Measurements from ENCODE around the gene PRAC2.

The PRAC2 gene

DNA sequence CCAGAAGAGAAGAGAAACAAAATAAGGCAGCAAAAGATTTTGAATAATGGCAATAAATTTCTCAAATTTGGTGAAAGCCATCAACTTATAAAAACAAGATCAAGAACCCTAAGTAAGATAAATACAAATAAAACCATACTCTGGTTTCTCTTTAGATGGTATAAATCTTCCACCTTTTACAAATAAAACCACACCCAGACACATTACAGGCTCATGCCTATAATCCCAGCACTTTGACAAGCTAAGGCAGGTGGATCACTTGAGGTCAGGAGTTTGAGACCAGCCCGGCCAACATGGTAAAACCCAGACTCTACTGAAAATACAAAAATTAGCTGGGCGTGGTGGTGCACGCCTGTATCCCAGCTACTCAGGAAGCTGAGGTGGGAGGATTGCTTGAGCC is 50.3 kb downstream of the PRAC2 start:
- TF ChIP-seq, protein P1, sequence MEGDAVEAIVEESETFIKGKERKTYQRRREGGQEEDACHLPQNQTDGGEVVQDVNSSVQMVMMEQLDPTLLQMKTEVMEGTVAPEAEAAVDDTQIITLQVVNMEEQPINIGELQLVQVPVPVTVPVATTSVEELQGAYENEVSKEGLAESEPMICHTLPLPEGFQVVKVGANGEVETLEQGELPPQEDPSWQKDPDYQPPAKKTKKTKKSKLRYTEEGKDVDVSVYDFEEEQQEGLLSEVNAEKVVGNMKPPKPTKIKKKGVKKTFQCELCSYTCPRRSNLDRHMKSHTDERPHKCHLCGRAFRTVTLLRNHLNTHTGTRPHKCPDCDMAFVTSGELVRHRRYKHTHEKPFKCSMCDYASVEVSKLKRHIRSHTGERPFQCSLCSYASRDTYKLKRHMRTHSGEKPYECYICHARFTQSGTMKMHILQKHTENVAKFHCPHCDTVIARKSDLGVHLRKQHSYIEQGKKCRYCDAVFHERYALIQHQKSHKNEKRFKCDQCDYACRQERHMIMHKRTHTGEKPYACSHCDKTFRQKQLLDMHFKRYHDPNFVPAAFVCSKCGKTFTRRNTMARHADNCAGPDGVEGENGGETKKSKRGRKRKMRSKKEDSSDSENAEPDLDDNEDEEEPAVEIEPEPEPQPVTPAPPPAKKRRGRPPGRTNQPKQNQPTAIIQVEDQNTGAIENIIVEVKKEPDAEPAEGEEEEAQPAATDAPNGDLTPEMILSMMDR (IDR thresholded peaks at IDR 0.05; ENCODE audit: control insufficient read depth, insufficient read depth, low read depth, low read length, missing control alignments), result no peak
- no peak for DNase-seq (ENCODE audit: low read depth)
- no peak overlapping the region for H3K4me3 ChIP-seq (ENCODE audit: control insufficient read depth, low read depth, low read length)

All from AG09309 (cell line).